Kidney tubule cell (primary cell): ENCODE data around the gene TOR4A.

Source experiments
- DNase-seq: peaks from one replicate; pipeline ENCODE4 v3.0.0-alpha.2; 2018; ENCODE audit warnings: low spot score

The TOR4A gene

DNA sequence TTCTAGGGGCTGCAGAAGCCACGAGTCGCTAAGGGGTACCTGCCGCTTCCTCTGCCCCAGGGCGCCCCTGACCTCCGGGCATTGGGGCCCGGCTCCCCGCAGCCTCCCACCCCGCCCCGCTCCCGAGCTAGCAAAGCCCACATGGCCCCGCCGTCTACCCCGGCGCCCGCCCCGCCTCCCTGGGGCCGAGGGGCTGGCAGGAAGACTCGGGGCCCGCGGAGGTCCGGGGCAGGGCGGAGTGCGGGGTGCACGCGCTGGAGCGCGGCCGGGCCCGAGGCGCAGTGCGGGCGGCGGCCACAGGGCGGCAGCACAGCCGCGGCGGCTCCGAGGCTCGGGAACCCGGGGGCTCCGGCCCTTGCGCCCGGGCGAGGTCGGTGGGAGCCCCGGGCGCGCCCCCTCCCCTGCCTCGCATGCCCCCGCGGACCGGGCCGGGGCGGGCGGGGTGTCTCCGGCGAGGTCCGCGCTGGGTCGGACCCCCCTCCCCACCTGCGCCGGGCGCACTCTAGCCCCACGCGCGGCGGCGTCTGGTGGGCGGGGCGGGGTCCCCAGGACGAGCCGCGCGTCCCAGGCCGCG, 17.8 kb downstream of the TOR4A start:
- DNase-seq = peak; percentile 37

DNA sequence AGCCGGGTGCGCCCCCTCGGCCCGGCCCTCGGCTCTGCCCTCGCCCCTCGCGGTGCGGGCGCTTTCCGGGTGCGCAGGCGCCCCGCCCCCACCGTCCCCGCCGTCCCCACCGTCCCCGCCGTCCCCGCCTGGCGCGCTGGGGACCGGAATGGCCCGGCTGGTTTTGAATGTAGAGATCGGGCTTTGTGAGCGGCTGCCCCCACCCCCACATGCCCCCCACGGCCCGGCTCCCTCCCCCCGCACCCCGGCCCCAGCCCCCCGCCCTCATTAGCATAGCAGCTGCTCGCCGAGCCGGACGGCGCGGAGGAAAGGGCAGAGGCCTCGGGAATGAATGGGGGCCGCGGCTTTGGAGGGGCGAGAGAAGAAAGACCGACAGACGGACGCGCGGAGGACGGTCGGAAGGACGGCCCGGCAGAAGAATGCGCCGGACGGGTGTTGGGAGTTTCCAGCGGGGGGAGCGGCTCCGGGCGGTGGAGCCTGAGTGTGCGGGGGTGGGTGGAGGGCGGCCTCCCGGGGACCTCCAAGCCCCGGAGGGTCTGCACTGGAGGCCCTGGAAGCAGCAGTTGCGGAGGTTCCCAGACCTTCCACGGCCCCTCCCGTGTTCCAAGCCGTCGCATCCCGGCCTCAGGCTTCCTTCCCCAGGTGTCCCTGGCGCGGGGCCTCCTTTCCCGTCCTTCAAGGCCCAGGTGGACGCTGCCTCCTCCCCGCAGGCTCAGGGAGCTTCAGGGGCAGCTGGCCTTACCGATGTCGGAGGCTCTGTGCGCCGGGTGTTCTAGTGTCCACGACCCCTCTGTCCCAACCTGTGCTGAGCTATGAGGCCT, 18.5 kb downstream of the TOR4A start:
- DNase-seq = no peak

- DNase-seq = peak; percentile 39
Measured at GRCh38 chr9:137296670-137297664, 19.4 kb downstream of the TOR4A start.

DNA sequence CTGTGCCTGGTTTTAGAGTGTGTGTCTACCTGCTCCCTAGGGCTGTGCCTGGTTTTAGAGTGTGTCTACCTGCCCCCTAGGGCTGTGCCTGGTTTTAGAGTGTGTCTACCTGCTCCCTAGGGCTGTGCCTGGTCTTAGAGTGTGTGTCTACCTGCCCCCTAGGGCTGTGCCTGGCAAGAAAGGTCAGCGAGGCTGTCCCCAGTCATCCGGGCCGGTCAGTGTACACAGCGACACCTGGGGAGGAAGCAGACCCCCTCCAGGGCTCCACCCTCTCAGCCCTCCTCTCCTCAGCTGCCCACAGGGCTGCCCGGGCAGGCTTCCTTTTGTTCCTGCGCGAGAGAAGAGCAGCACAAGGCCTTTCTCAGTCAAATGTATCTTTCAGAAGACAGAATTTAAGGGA, 20.4 kb downstream of the TOR4A start:
- no peak for DNase-seq

DNA sequence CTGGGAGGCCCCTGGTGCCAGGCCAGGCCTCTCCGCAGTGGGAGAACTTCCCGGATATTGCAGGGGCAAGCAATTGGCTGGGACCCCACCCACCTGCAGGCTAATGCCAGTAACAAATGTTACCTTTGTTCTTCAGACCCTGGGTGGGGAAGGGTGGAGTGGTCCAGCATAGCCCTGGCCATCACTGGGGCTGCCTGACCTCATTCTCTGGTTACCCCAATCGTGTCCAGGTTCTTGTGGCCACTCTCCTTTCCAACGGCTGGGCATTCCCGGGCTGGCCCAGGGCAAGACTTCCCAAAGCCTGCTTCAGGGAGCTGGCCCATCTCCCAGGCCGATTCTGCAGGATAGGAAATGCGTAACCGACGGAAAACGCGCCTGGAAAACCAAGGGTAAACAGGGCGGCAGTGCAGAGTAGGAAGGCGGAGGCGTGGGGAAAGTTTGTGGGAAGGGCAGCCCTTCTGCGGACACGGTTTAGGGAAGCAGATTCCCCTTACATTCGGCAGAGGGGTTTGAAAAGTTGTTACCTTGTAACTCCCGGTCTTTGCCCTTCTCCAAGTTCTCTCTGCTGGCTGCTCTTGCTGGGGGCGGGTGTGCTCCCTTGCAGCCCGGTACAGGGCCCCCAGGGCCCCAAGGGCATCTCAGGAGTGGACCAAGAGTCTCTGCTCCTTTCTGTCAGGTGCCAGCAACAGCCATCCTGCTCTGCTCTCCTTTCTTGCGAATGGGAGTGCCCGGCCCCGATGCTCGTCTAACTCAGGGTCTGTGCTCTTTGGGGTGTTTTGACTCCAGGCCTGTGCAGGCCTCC, 21.1 kb downstream of the TOR4A start:
- no peak for DNase-seq

- DNase-seq = no peak
Measured at GRCh38 chr9:137299203-137299565, 21.7 kb downstream of the TOR4A start.

- no peak for DNase-seq
Measured at GRCh38 chr9:137299938-137300337, 22.4 kb downstream of the TOR4A start.

GRCh38 chr9:137300567-137301080, 23.1 kb downstream of the TOR4A start:
- no peak for DNase-seq

DNA sequence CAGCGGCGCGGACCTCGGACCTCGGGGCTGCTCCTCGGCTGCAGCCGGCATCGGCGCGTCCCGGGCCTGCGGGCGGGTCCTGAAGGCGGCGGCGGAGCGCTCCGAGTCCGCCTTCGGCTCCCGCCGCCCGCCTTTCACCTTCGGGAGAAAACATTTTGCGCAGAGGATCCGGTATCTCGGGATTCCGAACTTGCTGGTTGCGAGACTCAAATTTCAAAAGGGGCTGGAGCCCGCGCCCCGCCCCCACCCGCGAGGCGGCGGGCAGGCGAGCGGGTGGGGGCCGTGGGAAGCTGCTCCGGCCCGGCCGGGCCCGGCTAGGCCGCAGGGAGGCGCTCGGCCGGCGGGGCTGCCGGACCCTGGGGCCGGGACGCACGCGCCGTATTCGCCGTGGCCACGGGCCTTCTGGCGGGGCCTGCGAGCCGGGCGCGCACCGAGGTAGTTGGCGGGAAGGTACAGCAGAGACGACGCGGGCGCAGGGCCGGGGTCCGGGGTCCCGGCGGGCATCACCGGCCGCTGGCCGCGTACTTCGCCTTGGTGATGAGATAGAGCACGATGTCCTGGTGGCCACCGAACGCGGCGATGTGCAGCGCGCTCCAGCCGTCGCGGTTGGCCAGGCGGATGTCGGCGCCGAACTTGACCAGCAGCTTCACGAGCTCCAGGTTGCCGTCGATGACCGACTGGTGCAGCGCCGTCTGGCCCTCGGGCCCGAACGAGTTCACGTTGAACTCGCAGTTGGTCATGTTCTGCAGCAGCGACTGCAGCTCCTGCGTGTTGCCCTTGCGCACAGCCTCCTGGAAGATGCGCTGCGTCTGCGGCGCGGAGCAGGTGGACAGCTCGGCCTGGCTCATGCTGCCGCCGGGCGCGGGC, 23.8 kb downstream of the TOR4A start:
- peak; percentile 50 for DNase-seq

GRCh38 chr9:137302118-137302448, 24.6 kb downstream of the TOR4A start, which contains the start of gene NRARP:
TSS of gene NRARP (minus strand) at chr9:137302271. CDS start at chr9:137301928, 343 bp downstream.
- DNase-seq = peak; percentile 89

- peak; percentile 83 for DNase-seq
Measured at GRCh38 chr9:137302449-137303150, 25.1 kb downstream of the TOR4A start.

DNA sequence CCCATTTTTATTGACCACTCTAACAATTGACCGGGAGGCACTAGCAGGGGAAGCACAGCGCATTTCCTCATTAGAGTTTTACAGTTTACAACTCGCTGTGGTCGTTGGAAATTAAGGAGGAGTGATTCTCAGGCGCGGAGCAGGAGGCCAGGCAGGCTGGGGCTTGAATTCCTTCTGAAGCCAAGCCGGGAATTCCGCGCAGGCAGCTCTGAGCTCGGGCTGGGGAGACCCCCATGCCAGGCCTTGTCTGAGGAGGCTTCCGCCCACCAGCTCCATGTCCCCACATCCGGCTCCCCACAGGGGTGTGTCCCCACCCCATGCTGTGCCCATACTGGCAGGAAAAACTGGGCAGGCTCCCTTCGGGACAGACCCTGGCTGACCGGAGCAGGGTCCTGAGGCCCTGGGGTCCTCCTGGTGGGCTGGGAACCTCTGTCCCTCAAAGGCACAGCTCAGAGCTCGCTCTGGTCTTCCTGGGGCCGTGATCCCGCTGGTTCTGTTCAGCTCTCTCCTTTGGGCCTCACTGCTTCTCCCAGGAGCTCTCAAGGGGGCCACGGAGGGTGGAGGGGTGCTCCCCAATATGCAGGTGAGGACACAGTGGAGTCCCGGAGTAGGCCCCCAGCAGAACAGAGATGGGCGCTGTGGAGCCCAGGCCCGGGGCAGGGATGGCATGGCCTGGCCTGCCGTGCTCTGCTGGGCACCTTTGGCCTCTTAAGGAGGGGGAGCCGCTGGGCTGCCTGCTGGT, 25.8 kb downstream of the TOR4A start:
- DNase-seq = no peak

- no peak for DNase-seq
Measured at GRCh38 chr9:137303893-137304382, 26.4 kb downstream of the TOR4A start.

- no peak for DNase-seq
Measured at GRCh38 chr9:137304383-137305059, 27.0 kb downstream of the TOR4A start.

GRCh38 chr9:137305060-137305797, 27.7 kb downstream of the TOR4A start:
- peak; percentile 71 for DNase-seq

DNA sequence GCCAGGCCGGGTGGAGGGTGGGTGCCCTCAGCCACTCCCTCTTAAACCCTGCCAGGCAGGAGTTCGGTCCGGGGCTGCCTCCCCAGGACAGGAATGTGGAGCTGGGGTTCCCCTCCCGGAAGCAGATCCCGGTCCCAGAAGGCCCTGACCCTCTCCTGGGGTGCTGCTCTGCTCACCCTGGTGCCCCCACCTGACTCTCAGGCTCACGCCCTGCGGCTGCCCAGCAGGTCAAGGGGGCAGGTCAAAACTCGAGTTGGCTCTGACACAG, 28.2 kb downstream of the TOR4A start:
- DNase-seq = no peak

DNA sequence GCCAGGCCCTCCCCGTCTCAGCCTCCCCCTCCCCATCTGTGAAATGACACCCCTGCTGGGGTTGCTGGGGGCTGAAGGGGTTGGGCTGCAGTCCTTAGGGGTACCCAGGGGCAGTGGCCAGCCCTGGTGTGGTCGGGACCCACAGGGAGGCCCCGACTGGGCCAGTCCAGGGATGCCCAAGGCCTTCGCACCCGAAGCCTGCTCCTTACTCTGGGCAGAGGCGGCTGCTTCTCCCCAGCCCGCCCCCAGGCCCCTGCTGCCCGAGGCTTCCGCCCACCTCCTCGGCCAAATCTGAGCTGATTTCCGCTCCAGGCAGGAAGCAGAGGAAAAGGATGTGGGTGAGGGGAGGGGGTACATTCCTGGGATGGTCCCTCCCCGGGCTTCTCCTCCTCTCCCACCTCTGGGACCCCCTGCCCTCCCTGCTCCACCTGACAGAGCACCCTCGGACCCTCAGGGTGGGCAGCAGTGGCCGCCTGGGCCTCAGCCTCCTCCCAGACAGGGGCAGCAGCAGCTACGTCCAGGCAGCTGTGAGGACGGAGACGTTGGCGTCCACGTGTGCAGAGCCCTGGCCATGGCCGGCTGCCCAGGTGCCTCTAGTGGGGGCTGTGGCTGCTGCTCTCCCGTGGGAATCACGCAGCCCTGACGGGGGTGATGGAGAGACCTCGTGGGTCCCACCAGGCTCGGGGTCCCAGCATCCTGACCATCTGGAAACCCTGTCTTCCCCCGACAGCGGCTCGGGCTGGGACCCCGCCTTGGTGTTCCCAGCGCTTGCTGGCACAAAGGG, 28.7 kb downstream of the TOR4A start:
- no peak for DNase-seq
